AG04449 (cell line): Measurements from ENCODE around the gene ARHGAP22.
"Not testable (repeated sequence)": the region's sequence is repeated elsewhere in the genome, so short reads cannot be mapped to it uniquely, and the experiment has no call there.

Experiments used
- CTCF ChIA-PET: fragments of 350-600 bp; formaldehyde crosslinking; extraction: SDS; loops from one replicate; lab custom pipeline; 2021; ENCODE audit warnings: antibody characterized with exemption; lab: Yijun Ruan, JAX
- POLR2A ChIA-PET: fragments of 400-600, 350-600 bp; formaldehyde crosslinking; extraction: SDS; loops from one replicate; lab custom pipeline; 2020; ENCODE audit warnings: antibody characterized with exemption, inconsistent platforms; lab: Yijun Ruan, JAX
- DNase-seq: peaks from one replicate; pipeline ENCODE4 v3.0.0-alpha.2; 2010; ENCODE audit warnings: low read depth, low spot score
- H3K4me3 ChIP-seq: 2 replicates; pipeline ENCODE4 v1.5.1; 2011; ENCODE audit warnings: low read depth, mild to moderate bottlenecking, control low read depth, low read length
- CTCF ChIP-seq: IDR thresholded peaks from one replicate; pipeline ENCODE4 v1.5.1; 2011; ENCODE audit warnings: mild to moderate bottlenecking, moderate library complexity, low read length, control low read depth, inconsistent platforms; ENCODE audit not compliant: insufficient read depth; ENCODE audit errors: missing control alignments

ARHGAP22 gene

GRCh38 chr10:48429309-48429708 lies 175.6 kb downstream of the ARHGAP22 start:
- DNase-seq: no peak
- no peak overlapping the region for H3K4me3 ChIP-seq
- ChIA-PET CTCF (no interaction called here), POLR2A (no interaction called here)
- TF ChIP-seq CTCF: no peak

- TF ChIP-seq CTCF: no peak
- no peak overlapping the region for H3K4me3 ChIP-seq
- ChIA-PET CTCF (no interaction called here), POLR2A (no interaction called here)
- no peak for DNase-seq
These were observed 176.0 kb downstream of the ARHGAP22 start for GRCh38 chr10:48428896-48429295.

- no peak for DNase-seq
- no peak for TF ChIP-seq CTCF
- no peak overlapping the region for H3K4me3 ChIP-seq
- CTCF ChIA-PET: interaction anchor here (0.6 kb wide), 1 partner anchor 59 kb away, joined by 4 read pairs; no protein-coding TSS in a partner anchor
- POLR2A ChIA-PET: no interaction called here
These were observed 181.0 kb downstream of the ARHGAP22 start for GRCh38 chr10:48423884-48424283.

- H3K4me3 ChIP-seq, DNase-seq, POLR2A ChIA-PET: not testable (repeated sequence)
- CTCF ChIA-PET: interaction anchor here (1.4 kb wide), 1 partner anchor 55 kb away, joined by 4 read pairs; no protein-coding TSS in a partner anchor
These were observed 183.0 kb downstream of the ARHGAP22 start for GRCh38 chr10:48421862-48422261.

- CTCF ChIA-PET: interaction anchor here (2.7 kb wide), 1 partner anchor 237 kb away, joined by 7 read pairs; no protein-coding TSS in a partner anchor
- TF ChIP-seq CTCF: no peak
- POLR2A ChIA-PET: no interaction called here
- H3K4me3 ChIP-seq: no peak overlapping the region
- DNase-seq: no peak
These were observed 185.2 kb downstream of the ARHGAP22 start for GRCh38 chr10:48419714-48420113.

GRCh38 chr10:48418189-48418788 lies 186.6 kb downstream of the ARHGAP22 start:
- H3K4me3 ChIP-seq: no peak overlapping the region
- POLR2A ChIA-PET: no interaction called here
- CTCF ChIA-PET: interaction anchor here (1.2 to 4.0 kb wide), 4 partner anchors 29 to 238 kb away, joined by 3 to 13 read pairs (median 6); no protein-coding TSS in a partner anchor
- DNase-seq: no peak
- TF ChIP-seq CTCF: no peak

- H3K4me3 ChIP-seq: no peak overlapping the region
- CTCF ChIA-PET: interaction anchor here (0.7 to 4.0 kb wide), 5 partner anchors 27 to 239 kb away, joined by 3 to 13 read pairs (median 3); no protein-coding TSS in a partner anchor
- DNase-seq: no peak
- POLR2A ChIA-PET: no interaction called here
- TF ChIP-seq CTCF: no peak
These were observed 187.5 kb downstream of the ARHGAP22 start for GRCh38 chr10:48417374-48417773.
